OCI-LY7 (cell line): ENCODE measurements around the gene EGFL8. TPM values are rescaled to one million over a fixed set of nuclear protein-coding genes. Genes with fewer than 3 reads are reported as not detected.

ENCODE experiments used
- BruUV-seq: library from RNA; stranded (reverse); fragments of 400-500 nt; replicated peaks from 2 replicates; lab custom pipeline; 2021; lab: Mats Ljungman, UMichigan
- CTCF ChIA-PET: fragments of 300-600 bp; sonication (Branson Sonifier 250); formaldehyde crosslinking; loops from one replicate; lab custom pipeline; 2022; ENCODE audit warnings: antibody characterized with exemption; ENCODE audit not compliant: unreplicated experiment; lab: Charles Lee
- POLR2A ChIA-PET: fragments of 300-600 bp; sonication (Branson Sonifier 250); formaldehyde crosslinking; loops from one replicate; lab custom pipeline; 2022; ENCODE audit warnings: antibody characterized with exemption; lab: Charles Lee
- DNase-seq: peaks from one replicate; pipeline ENCODE4 v3.0.0-alpha.2; 2015; ENCODE audit warnings: low spot score
- H2AFZ ChIP-seq: fragments of 200-600 bp; sonication (generic), shearing (Covaris generic); 2 replicates; pipeline ENCODE4 v1.6.1; 2014; ENCODE audit warnings: mild to moderate bottlenecking, antibody characterized with exemption, low read length, moderate library complexity
- H3K27ac ChIP-seq: fragments of 200-600 bp; sonication (generic); 2 replicates; pipeline ENCODE4 v1.5.1; 2014; ENCODE audit warnings: mixed run types, low read depth, mild to moderate bottlenecking, moderate library complexity, low read length, inconsistent platforms; ENCODE audit not compliant: poor library complexity, severe bottlenecking
- H3K36me3 ChIP-seq: fragments of 200-600 bp; sonication (generic); 2 replicates; pipeline ENCODE4 v1.6.1; 2014; ENCODE audit warnings: mild to moderate bottlenecking, antibody characterized with exemption, low read length, moderate library complexity, mixed read lengths; ENCODE audit not compliant: insufficient read depth
- H3K4me1 ChIP-seq: fragments of 200-600 bp; sonication (generic); 2 replicates; pipeline ENCODE4 v1.5.1; 2014; ENCODE audit warnings: mild to moderate bottlenecking, low read length; ENCODE audit not compliant: insufficient read depth, poor library complexity, severe bottlenecking
- H3K4me2 ChIP-seq: fragments of 200-600 bp; sonication (generic); 2 replicates; pipeline ENCODE4 v1.6.1; 2014; ENCODE audit warnings: mild to moderate bottlenecking, low read length
- H3K4me3 ChIP-seq: fragments of 200-600 bp; sonication (generic); 2 replicates; pipeline ENCODE4 v1.5.1; 2014; ENCODE audit warnings: mild to moderate bottlenecking, low read depth, low read length; ENCODE audit not compliant: poor library complexity, severe bottlenecking
- H3K79me2 ChIP-seq: fragments of 200-600 bp; sonication (generic); 2 replicates; pipeline ENCODE4 v1.6.1; 2016; ENCODE audit warnings: low read depth, mild to moderate bottlenecking, low read length, moderate library complexity, mixed read lengths; ENCODE audit not compliant: insufficient read depth
- H3K9me2 ChIP-seq: fragments of 200-600 bp; sonication (generic); 2 replicates; pipeline ENCODE4 v1.6.1; 2016; ENCODE audit warnings: mild to moderate bottlenecking, low read length, mixed read lengths; ENCODE audit not compliant: insufficient read depth
- H3K9me3 ChIP-seq: fragments of 200-600 bp; sonication (generic); 2 replicates; pipeline ENCODE4 v1.6.1; 2014; ENCODE audit warnings: mild to moderate bottlenecking, mixed run types, low read length, mixed read lengths
- H4K20me1 ChIP-seq: fragments of 200-600 bp; sonication (generic); 2 replicates; pipeline ENCODE4 v1.6.1; 2014; ENCODE audit warnings: mild to moderate bottlenecking, antibody characterized with exemption, low read length, moderate library complexity, mixed read lengths; ENCODE audit not compliant: insufficient read depth
- EZH2phosphoT487 ChIP-seq: fragments of 200-600 bp; sonication (generic); IDR thresholded peaks from 2 replicates; pipeline ENCODE4 v1.6.1; 2018; ENCODE audit warnings: low read depth, borderline replicate concordance, mild to moderate bottlenecking, mixed run types, antibody characterized with exemption, low read length, moderate library complexity, mixed read lengths
- intact Hi-C: fragments of 100-400 bp; cut with micrococcal nuclease; formaldehyde crosslinking; loops from one replicate; pipeline ENCODE4 v1.10.0; 2022; ENCODE audit not compliant: unreplicated experiment
- total RNA-seq, 2 experiments: library from RNA; depleted of rRNA in 1 of 2; stranded (reverse); fragments of >200 nt in 1 of 2; shearing (Covaris generic) in 1 of 2; gene quantifications; 2 replicates each; pipeline ENCODE4 v1.2.3, GENCODE V29; 2014 to 2022
- TF ChIP-seq, protein P1 (sequence below): fragments of 200-600 bp; sonication (generic); conservative IDR thresholded peaks from 2 replicates; pipeline ENCODE4 v1.5.1; 2014; ENCODE audit warnings: mild to moderate bottlenecking, antibody characterized with exemption, low read length, moderate library complexity, mixed read lengths

Gene EGFL8
- total RNA-seq, 2 experiments from 2014 or later = 7.4 to 21.6 TPM

DNA sequence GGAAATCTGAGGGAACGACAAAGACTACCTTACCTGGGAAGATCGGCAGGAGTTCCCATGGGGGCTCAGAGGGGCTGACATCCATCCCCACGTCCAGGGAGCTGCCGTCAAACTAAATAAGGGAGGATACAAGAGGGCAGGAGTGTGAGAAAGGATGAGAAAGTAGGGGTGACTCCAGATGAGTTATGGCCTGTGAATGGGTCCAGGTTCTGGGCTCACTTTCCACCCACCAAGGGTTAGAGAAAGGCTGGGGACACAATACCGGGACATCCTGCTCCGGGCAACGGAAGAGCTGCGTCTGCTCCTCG lies 37.0 kb upstream of the EGFL8 start:
- no peak for DNase-seq
- H3K27ac ChIP-seq = peak overlapping the region; percentile 49
- no peaks in the 10 kb centered on the region for H3K9me2 ChIP-seq
- peak overlapping the region; percentile 14; the same call in 1 of the 2 replicates for H2AFZ ChIP-seq
- peaks cover 39% of the 10 kb centered on the region for H3K36me3 ChIP-seq
- H3K9me3 ChIP-seq = no peaks in the 10 kb centered on the region
- peaks cover 30% of the 10 kb centered on the region; the same call in 1 of the 2 replicates for H3K79me2 ChIP-seq
- H4K20me1 ChIP-seq = no peaks in the 10 kb centered on the region
- TF ChIP-seq, protein P1, sequence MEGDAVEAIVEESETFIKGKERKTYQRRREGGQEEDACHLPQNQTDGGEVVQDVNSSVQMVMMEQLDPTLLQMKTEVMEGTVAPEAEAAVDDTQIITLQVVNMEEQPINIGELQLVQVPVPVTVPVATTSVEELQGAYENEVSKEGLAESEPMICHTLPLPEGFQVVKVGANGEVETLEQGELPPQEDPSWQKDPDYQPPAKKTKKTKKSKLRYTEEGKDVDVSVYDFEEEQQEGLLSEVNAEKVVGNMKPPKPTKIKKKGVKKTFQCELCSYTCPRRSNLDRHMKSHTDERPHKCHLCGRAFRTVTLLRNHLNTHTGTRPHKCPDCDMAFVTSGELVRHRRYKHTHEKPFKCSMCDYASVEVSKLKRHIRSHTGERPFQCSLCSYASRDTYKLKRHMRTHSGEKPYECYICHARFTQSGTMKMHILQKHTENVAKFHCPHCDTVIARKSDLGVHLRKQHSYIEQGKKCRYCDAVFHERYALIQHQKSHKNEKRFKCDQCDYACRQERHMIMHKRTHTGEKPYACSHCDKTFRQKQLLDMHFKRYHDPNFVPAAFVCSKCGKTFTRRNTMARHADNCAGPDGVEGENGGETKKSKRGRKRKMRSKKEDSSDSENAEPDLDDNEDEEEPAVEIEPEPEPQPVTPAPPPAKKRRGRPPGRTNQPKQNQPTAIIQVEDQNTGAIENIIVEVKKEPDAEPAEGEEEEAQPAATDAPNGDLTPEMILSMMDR = no peak
- no peak for TF ChIP-seq EZH2phosphoT487
- H3K4me1 ChIP-seq = peaks cover 29% of the 10 kb centered on the region
- intact Hi-C loops = no loop called here
- peak overlapping the region; percentile 79 for H3K4me3 ChIP-seq
- peak overlapping the region; percentile 82 for H3K4me2 ChIP-seq
- BruUV-seq = no TSS peak
- POLR2A ChIA-PET = interaction anchor here (1.8 kb wide), 1 partner anchor 65 kb away, joined by 4 read pairs; the partner anchor contains the start of gene GPSM3
- CTCF ChIA-PET = interaction anchor here (1.4 kb wide), 1 partner anchor 27 kb away, joined by 7 read pairs; no protein-coding TSS in a partner anchor

DNA sequence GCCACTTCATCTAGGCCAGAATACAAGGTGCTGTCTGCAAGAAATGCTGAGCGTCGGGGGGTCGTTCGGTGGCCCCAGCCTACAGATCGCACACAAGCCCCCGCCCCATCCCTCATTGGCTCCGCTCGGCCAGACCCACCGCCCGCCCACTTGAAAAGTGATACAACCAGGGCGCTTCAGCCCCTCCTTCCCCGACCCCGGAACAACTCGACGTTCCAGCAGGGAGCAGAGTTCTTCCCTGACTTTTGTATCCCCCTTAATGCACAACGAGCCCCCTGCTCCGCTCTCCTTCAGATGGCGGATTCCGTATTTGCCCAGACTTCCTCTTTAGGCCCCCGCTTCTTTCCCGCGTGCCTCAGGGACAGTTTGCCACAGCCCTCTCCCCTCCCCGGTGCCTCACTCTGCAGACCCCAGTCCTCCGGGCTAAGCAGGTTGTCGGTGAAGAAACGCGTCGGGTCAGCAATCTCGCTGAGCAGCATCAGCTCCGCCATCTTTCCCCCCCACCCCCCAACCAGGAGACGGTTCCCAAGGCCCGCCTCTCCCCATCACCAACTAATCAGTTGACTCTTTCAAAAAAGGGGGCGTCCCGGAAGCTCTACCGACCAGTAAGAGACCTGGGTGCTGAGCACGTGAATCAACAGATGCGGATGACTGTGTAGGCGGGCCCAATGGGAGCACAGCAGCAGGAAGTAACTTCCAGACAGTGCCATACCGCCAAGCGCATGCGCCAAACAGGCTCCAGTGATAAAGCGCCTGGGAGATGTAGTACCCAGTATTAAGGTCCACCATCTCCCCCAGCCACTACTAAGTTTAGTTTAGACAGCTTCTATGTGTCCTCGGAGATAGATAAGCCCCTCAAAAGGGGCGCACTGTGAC lies 36.4 kb upstream of the EGFL8 start, which contains the start of gene ATF6B:
Gene ATF6B (minus strand): TSS at position 530 of the 876 bp plus-strand sequence. CDS start 39 bp downstream, at position 491.
- H3K9me2 ChIP-seq = no peaks in the 10 kb centered on the region
- DNase-seq = peak; percentile 99
- H3K9me3 ChIP-seq = no peaks in the 10 kb centered on the region
- TF ChIP-seq, protein P1 = no peak
- no peak for TF ChIP-seq EZH2phosphoT487
- no peaks in the 10 kb centered on the region for H4K20me1 ChIP-seq
- BruUV-seq = no TSS peak
- peaks cover 30% of the 10 kb centered on the region; the same call in 1 of the 2 replicates for H3K79me2 ChIP-seq
- H3K36me3 ChIP-seq = peaks cover 36% of the 10 kb centered on the region
- H3K27ac ChIP-seq = peak within 1 kb of the TSS; percentile 49
- POLR2A ChIA-PET = interaction anchor here (0.6 to 1.8 kb wide), 7 partner anchors 27 to 844 kb away, joined by 3 to 5 read pairs (median 4); partner anchors contain the start of gene GPSM3
- H3K4me1 ChIP-seq = peaks cover 29% of the 10 kb centered on the region
- intact Hi-C loops = no loop called here
- peak within 1 kb of the TSS; percentile 14; the same call in 1 of the 2 replicates for H2AFZ ChIP-seq
- peak within 1 kb of the TSS; percentile 79 for H3K4me3 ChIP-seq
- peak within 1 kb of the TSS; percentile 97 for H3K4me2 ChIP-seq
- CTCF ChIA-PET = interaction anchor here (1.4 to 1.5 kb wide), 2 partner anchors 9 to 27 kb away, joined by 7 read pairs; no protein-coding TSS in a partner anchor
